GM12878 (cell line): ENCODE data around the gene TXN2. TPM values are rescaled to one million over a fixed set of nuclear protein-coding genes. Genes with fewer than 3 reads are reported as not detected.

Experiments
- BMI1 ChIP-seq: fragments of 450-650 bp; IDR thresholded peaks from 2 replicates; pipeline ENCODE4 v1.6.1; 2016; ENCODE audit warnings: mild to moderate bottlenecking, moderate library complexity, borderline replicate concordance
- EGR1 ChIP-seq, 2 experiments: IDR thresholded peaks; 1 replicate in 1 of 2; 2 replicates in 1 of 2; pipeline ENCODE4 v1.6.1; 2011 to 2012; ENCODE audit warnings: low read depth in 2 of 2, low read length in 2 of 2, borderline replicate concordance in 1 of 2, mild to moderate bottlenecking in 1 of 2, moderate library complexity in 1 of 2
- SMC3 ChIP-seq: IDR thresholded peaks from 2 replicates; pipeline ENCODE4 v1.6.1; 2011; ENCODE audit warnings: low read length, improper control_type of control experiment, borderline replicate concordance
- SRF ChIP-seq, 2 experiments: IDR thresholded peaks; 2 replicates each; pipeline ENCODE4 v1.6.1; 2011; ENCODE audit warnings: low read depth in 2 of 2, low read length in 2 of 2, mild to moderate bottlenecking in 1 of 2, moderate library complexity in 1 of 2
- STAT1 ChIP-seq: fragments of 450-650 bp; conservative IDR thresholded peaks from 2 replicates; pipeline ENCODE4 v1.6.1; 2014; ENCODE audit warnings: antibody characterized with exemption, mild to moderate bottlenecking
- TBL1XR1 ChIP-seq: IDR thresholded peaks from 2 replicates; pipeline ENCODE4 v1.6.1; 2012; ENCODE audit warnings: low read depth, low read length, improper control_type of control experiment
- ZBTB40 ChIP-seq: fragments of 450-650 bp; IDR thresholded peaks from 2 replicates; pipeline ENCODE4 v1.6.1; 2016; ENCODE audit warnings: mild to moderate bottlenecking, moderate library complexity, borderline replicate concordance
- polyA plus RNA-seq, 11 experiments: library from polyadenylated mRNA; depleted of rRNA in 4 of 11; unstranded in 6 of 11; stranded (reverse) in 5 of 11; fragments of >200 nt; fragmentation: Nextera tagmentation in 4 of 11; fragmentation: Illumina TruSeq in 1 of 11; extraction: Ambion mirVana in 4 of 11; extraction: Trizol in 1 of 11; gene quantifications; 1 replicate in 1 of 11; 2 replicates in 10 of 11; pipeline versions ENCODE4 v1.2.1 to v1.2.3, GENCODE V29; 2011 to 2016; ENCODE audit warnings: inconsistent platforms in 2 of 11, missing spikeins in 2 of 11, low read depth in 1 of 11
- total RNA-seq, 4 experiments: library from RNA; depleted of rRNA in 3 of 4; stranded (reverse); fragments of >200 nt in 3 of 4; fragmentation: Illumina TruSeq in 1 of 4; extraction: Trizol in 1 of 4; gene quantifications; 2 replicates each; pipeline versions ENCODE4 v1.2.1 to v1.2.3, GENCODE V29; 2013 to 2021
- TF ChIP-seq, protein P1 (sequence below): fragments of 450-650 bp; IDR thresholded peaks from 2 replicates; pipeline ENCODE4 v1.6.1; 2018; ENCODE audit warnings: mild to moderate bottlenecking, low read depth, moderate library complexity; ENCODE audit not compliant: partially characterized antibody

The TXN2 gene
- total and polyA plus RNA-seq, 10 of the 15 experiments (the other 5 are each of a cell fraction or from before 2014, with no cell fraction given): 70.2 to 350 (median 183) TPM

- TF ChIP-seq ZBTB40 (peak; percentile 93), STAT1 (0 out of 2 replicates have a peak, but pooled peaks have one; percentile 47), TBL1XR1 (no peak), SMC3 (no peak), EGR1 (IDR thresholded peaks at IDR 0.05; ENCODE audit: borderline replicate concordance in 1 of 2, low read depth in 2 of 2, low read length in 2 of 2) (peak in 1 of 2 experiments; percentile 14; a peak in 2 of 3 replicates), BMI1 (no peak), SRF (IDR thresholded peaks at IDR 0.05; ENCODE audit: low read depth in 2 of 2, low read length in 2 of 2) (peak; percentile 83 to 84)
- TF ChIP-seq, protein P1, sequence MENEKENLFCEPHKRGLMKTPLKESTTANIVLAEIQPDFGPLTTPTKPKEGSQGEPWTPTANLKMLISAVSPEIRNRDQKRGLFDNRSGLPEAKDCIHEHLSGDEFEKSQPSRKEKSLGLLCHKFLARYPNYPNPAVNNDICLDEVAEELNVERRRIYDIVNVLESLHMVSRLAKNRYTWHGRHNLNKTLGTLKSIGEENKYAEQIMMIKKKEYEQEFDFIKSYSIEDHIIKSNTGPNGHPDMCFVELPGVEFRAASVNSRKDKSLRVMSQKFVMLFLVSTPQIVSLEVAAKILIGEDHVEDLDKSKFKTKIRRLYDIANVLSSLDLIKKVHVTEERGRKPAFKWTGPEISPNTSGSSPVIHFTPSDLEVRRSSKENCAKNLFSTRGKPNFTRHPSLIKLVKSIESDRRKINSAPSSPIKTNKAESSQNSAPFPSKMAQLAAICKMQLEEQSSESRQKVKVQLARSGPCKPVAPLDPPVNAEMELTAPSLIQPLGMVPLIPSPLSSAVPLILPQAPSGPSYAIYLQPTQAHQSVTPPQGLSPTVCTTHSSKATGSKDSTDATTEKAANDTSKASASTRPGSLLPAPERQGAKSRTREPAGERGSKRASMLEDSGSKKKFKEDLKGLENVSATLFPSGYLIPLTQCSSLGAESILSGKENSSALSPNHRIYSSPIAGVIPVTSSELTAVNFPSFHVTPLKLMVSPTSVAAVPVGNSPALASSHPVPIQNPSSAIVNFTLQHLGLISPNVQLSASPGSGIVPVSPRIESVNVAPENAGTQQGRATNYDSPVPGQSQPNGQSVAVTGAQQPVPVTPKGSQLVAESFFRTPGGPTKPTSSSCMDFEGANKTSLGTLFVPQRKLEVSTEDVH: peak; percentile 94
- TF ChIP-seq, all 136 proteins: peak for 78
Observed at GRCh38 chr22:36528795-36529751, 47.6 kb upstream of the TXN2 start, which contains the start of gene EIF3D (continued).
